Neuronal stem cell (in vitro differentiated cells): ENCODE measurements around the gene COL20A1. TPM values are rescaled to one million over a fixed set of nuclear protein-coding genes. Genes with fewer than 3 reads are reported as not detected.
A peak's percentile ranks its signal among the peaks of the same experiment; 100 is the strongest.

Source experiments
- DNase-seq: peaks from one replicate; pipeline ENCODE4 v3.0.0-alpha.2; 2013; ENCODE audit warnings: low spot score
- H2AFZ ChIP-seq: one replicate; pipeline ENCODE4 v1.6.1; 2013; ENCODE audit warnings: mild to moderate bottlenecking, low read length, inconsistent platforms
- H2AK5ac ChIP-seq: 2 replicates; pipeline ENCODE4 v1.6.1; 2013; ENCODE audit warnings: low read depth, mild to moderate bottlenecking, inconsistent platforms, low read length, moderate library complexity, mixed read lengths
- H2BK120ac ChIP-seq: 2 replicates; pipeline ENCODE4 v1.6.1; 2013; ENCODE audit warnings: low read depth, mild to moderate bottlenecking, inconsistent platforms, low read length, moderate library complexity, mixed read lengths
- H2BK12ac ChIP-seq: one replicate; pipeline ENCODE4 v1.6.1; 2013; ENCODE audit warnings: low read length, inconsistent platforms
- H2BK15ac ChIP-seq: 2 replicates; pipeline ENCODE4 v1.6.1; 2013; ENCODE audit warnings: mild to moderate bottlenecking, low read length, inconsistent platforms, mixed read lengths
- H2BK5ac ChIP-seq: one replicate; pipeline ENCODE4 v1.6.1; 2013; ENCODE audit warnings: inconsistent platforms, mild to moderate bottlenecking, low read length, moderate library complexity
- H3K14ac ChIP-seq: one replicate; pipeline ENCODE4 v1.6.1; 2013; ENCODE audit warnings: low read length, inconsistent platforms
- H3K18ac ChIP-seq: 2 replicates; pipeline ENCODE4 v1.6.1; 2013; ENCODE audit warnings: low read length, inconsistent platforms
- H3K23ac ChIP-seq: 2 replicates; pipeline ENCODE4 v1.6.1; 2013; ENCODE audit warnings: low read depth, mild to moderate bottlenecking, mixed read lengths, low read length, inconsistent platforms; ENCODE audit not compliant: poor library complexity
- H3K27ac ChIP-seq: replicated peaks from 3 replicates; pipeline ENCODE4 v1.5.1; 2013; ENCODE audit warnings: low read length, inconsistent platforms
- H3K27me3 ChIP-seq, 3 experiments: 2 replicates each; pipeline ENCODE4 v1.6.1; 2013; ENCODE audit warnings: low read length in 3 of 3, mild to moderate bottlenecking in 2 of 3, inconsistent platforms in 1 of 3, low read depth in 1 of 3, mixed read lengths in 1 of 3, moderate library complexity in 1 of 3; ENCODE audit not compliant: control insufficient read depth in 3 of 3, insufficient read depth in 3 of 3
- H3K36me3 ChIP-seq, 2 donors: replicated peaks in 1 of 2; 2 replicates each; pipeline ENCODE4 v1.6.1; 2013; ENCODE audit warnings: low read length in 2 of 2; ENCODE audit not compliant: control insufficient read depth in 2 of 2, insufficient read depth in 2 of 2
- H3K4ac ChIP-seq: 2 replicates; pipeline ENCODE4 v1.6.1; 2013; ENCODE audit warnings: inconsistent platforms, mild to moderate bottlenecking, low read length, moderate library complexity
- H3K4me1 ChIP-seq, 2 donors: 1 replicate in 1 of 2; 2 replicates in 1 of 2; pipeline ENCODE4 v1.6.1; 2013; ENCODE audit warnings: low read length in 2 of 2, low read depth in 1 of 2; ENCODE audit not compliant: control insufficient read depth in 2 of 2, insufficient read depth in 1 of 2
- H3K4me2 ChIP-seq: one replicate; pipeline ENCODE4 v1.6.1; 2013; ENCODE audit warnings: mild to moderate bottlenecking, low read length, inconsistent platforms; ENCODE audit not compliant: insufficient read depth, poor library complexity, severe bottlenecking
- H3K4me3 ChIP-seq, 2 donors: 2 replicates each; pipeline ENCODE4 v1.5.1; 2013; ENCODE audit warnings: low read length in 2 of 2, mild to moderate bottlenecking in 2 of 2, inconsistent platforms in 1 of 2, moderate library complexity in 1 of 2
- H3K79me1 ChIP-seq: one replicate; pipeline ENCODE4 v1.6.1; 2013; ENCODE audit warnings: low read depth, mild to moderate bottlenecking, inconsistent platforms, low read length, moderate library complexity
- H3K9ac ChIP-seq: one replicate; pipeline ENCODE4 v1.6.1; 2013; ENCODE audit warnings: mild to moderate bottlenecking, low read depth, low read length, inconsistent platforms; ENCODE audit not compliant: poor library complexity
- H3K9me3 ChIP-seq, 2 donors: replicated peaks in 1 of 2; 2 replicates each; pipeline versions ENCODE3 to v1.6.1; 2013; ENCODE audit warnings: low read length in 2 of 2, mild to moderate bottlenecking in 2 of 2, inconsistent platforms in 1 of 2, low read depth in 1 of 2, mixed read lengths in 1 of 2, moderate library complexity in 1 of 2; ENCODE audit not compliant: control insufficient read depth in 2 of 2, insufficient read depth in 1 of 2
- H4K8ac ChIP-seq: one replicate; pipeline ENCODE4 v1.6.1; 2013; ENCODE audit warnings: low read depth, mild to moderate bottlenecking, inconsistent platforms, low read length, moderate library complexity
- H4K91ac ChIP-seq: one replicate; pipeline ENCODE4 v1.6.1; 2013; ENCODE audit warnings: low read length, low read depth, mild to moderate bottlenecking, inconsistent platforms; ENCODE audit not compliant: poor library complexity
- WGBS, 2 donors: extraction: QIAGEN DNeasy Blood & Tissue Kit; methylation state at CpG; one replicate each; pipeline ENCODE4 v1.1.7; 2013; ENCODE audit warnings: missing lambda C conversion rate in 2 of 2, mixed read lengths in 1 of 2; ENCODE audit not compliant: insufficient read length in 2 of 2, insufficient replicate concordance in 1 of 2; ENCODE audit errors: extremely low coverage in 2 of 2; 5-methylcytosine and 5-hydroxymethylcytosine counted together
- small RNA-seq: library from polyadenylated mRNA; stranded (forward); fragments of <200 nt; extraction: miRNeasy Mini kit (QIAGEN cat#:217004); gene quantifications from one replicate; pipeline ENCODE3, GENCODE V24; 2013; ENCODE audit not compliant: insufficient read depth

The COL20A1 gene

DNA sequence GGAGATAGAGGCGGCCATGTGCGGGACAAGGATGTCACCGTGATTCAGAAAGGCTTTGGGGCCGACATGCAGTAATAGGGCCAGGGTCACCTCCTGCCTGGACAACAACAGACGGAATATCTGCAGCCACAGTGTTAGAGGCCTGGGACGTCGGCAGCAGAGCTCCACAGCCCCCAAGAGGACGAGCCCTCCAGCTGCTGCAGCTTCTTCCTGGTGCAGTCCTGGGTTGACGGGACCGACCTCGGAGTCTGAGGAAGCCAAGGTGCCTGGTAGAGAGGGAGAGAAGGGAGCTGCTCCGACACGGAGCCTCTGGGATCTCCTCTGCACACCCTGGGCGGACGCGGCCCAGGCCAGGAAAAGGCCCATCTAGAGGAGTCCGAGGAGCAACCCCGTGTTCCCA is 91.3 kb downstream of the COL20A1 start:
- Histone ChIP-seq H2BK120ac (no peak overlapping the region), H3K18ac (no peak overlapping the region), H3K27ac (no peak overlapping the region), H2AK5ac (no peak overlapping the region), H3K4me2 (no peak overlapping the region), H3K4ac (no peak overlapping the region), H4K8ac (no peak overlapping the region), H2BK5ac (no peak overlapping the region), H3K27me3 (peaks cover 0 to 6% (median 4%) of the 10 kb centered on the region in 3 experiments), H3K14ac (no peak overlapping the region), H3K9me3 (peaks cover 15 to 21% of the 10 kb centered on the region in 2 donors), H3K79me1 (peaks cover 4% of the 10 kb centered on the region), H3K4me1 (peaks cover 4 to 13% of the 10 kb centered on the region in 2 donors), H3K36me3 (peaks cover 0 to 3% of the 10 kb centered on the region in 2 donors), H3K4me3 (no peak overlapping the region), H2BK15ac (no peak overlapping the region), H2AFZ (no peak overlapping the region), H4K91ac (no peak overlapping the region), H3K9ac (no peak overlapping the region), H2BK12ac (no peak overlapping the region), H3K23ac (peak overlapping the region; percentile 77)
- no CpG with 5 or more reads among the region's 18 CpGs for WGBS, 2 donors
- DNase-seq = no peak

Small RNA genes lying within 50 kb of the gene (small RNA-seq; reads per million reads assigned to genes)
- gene MIR4326 (65.4 reads per million, percentile 94 among the genes with 10 or more reads in this experiment), gene RNU6-994P (not detected)
